HG03575 (cell line): ENCODE results near the gene CRY1.
"Not testable (repeated sequence)": the region's sequence is repeated elsewhere in the genome, so short reads cannot be mapped to it uniquely, and the experiment has no call there.

Experiments
- ATAC-seq: cut with Tn5 transposase; IDR thresholded peaks from one replicate; pipeline ENCODE4 v1.9.1; 2021; ENCODE audit not compliant: unreplicated experiment, insufficient number of reproducible peaks, low FRiP score; ENCODE audit errors: extremely low read depth

The CRY1 gene

DNA sequence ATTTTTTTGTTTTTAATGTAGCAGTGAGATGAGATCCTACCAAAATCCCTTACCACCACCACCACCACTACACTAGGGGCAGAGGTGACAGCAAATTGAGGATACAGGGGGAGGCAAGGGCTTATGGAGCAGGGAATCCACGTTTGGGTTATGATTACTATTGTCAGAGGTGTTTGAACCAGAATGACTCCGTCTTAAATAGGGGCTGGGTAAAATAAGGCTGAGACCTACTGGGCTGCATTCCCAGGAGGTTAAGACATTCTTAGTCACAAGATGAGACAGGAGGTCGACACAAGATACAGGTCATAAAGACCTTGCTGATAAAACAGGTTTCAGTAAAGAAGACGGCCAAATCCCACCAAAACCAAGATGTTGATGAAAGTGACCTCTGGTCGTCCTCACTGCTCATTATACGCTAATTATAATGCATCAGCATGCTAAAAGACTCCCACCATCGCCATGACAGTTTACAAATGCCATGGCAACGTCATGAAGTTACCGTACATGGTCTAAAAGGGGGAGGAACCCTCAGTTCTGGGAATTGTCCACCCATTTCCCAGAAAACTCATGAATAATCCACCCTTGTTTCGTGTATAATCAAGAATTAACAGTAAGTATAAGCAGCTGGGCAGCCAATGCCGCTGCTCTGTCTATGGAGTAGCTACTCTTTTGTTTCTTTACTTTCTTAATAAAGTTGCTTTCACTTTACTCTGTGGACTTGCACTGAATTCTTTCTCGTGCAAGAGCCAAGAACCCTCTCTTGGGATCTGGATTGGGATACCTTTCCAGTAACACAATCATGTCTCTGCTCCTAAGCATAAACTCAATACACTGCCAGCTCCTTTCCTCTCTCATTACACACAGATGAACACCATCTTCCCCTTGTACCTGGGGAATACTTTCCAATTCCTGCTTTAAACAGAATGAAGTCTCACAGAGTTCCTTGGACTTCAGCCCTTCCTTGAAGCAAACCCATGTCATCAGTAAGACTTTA, 16.7 kb upstream of the CRY1 start:
- no peak for ATAC-seq

DNA sequence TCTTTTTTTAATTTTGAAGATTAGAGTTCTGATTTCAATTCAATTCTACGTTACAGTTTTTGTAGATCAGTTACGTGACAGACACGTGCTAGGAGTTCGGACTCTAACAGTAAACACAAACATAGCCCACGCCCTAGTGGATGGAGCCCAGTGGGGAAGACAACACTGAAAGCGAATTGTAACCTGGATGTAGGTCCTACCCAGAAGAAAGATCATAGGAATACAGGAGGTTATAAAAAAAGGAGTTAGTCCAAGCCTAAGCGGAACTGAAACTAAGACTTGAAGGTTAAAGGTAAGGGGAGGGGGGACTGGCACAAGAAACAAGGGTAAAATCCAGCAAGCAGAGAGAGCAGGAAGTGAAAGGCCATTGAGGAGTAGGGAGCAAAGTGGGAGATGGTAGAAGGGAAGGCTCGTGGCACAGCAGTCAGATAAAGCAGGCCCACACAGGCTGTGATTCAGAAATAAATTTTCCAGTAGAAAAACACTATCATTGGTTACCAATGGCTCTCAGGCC, 15.7 kb upstream of the CRY1 start:
- no peak for ATAC-seq

DNA sequence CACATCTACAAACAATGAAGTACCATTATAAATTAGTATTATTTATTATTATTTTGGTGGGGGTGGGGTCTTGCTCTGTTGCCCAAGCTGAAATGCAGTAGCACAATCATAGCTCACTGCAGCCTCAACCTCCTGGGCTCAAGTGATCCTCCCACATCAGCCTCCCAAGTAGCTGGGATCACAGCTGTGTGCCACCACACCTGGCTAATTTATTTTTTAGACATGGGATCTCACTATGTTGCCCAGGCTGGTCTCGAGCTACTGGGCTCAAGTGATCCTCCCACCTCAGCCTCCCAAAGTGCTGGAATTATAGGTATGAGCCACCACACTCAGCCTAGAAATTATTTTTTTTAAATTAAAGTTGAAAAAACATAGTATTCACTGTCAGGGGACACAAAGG, 15.0 kb upstream of the CRY1 start:
- not testable (repeated sequence) for ATAC-seq

DNA sequence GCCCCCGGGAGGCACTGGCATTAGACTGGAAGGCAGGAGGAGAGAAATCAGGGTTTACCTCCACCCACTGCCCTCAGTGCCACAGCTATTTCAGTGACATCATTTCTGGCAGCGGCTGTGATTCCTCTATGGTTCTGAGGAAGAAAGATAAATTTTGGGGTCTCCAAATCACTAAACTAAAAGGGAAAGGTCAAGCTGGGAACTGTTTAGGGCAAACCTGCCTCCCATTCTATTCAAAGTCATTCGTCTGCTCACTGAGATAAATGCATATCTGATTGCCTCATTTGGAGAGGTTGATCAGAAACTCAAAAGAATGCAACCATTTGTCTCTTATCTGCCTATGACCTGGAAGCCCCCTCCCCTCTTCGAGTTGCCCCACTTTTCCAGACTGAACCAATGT, 14.0 kb upstream of the CRY1 start:
- ATAC-seq: no peak

DNA sequence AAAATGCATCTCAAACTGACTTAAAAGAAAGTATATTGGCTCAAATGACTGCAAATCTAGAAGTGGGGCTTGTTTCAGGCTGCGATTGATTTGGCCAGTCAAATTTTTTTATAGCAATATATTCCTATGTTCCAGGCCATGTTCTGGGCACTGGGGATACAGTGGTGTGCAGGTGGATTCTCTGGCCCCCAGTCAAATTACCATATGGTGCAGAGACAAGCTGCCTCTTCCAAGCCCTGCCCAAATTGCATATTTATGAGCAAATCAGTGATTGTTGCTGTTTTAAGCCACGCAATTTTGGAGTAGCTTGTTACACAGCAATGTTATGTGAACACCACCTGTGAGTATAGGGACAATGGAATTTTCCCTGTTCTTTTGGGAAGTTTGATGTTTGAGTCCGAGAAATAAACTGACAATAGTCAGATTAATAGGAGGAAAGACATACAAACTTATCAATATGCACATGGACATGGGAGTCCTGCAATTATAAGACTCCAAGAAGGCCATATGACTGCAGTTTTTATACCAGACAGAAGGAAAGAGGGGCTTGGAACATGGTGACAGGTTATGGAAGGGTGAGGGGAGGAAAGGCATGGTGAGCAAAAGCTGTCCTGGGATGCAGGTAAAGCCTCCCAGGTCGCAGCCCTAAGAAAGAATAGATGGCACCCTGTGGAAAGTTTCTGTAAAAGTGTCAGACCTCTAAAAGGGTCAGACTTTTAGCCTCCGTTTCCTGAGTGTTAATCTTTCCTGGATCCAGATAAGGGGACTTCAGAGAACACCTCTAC, 13.1 kb upstream of the CRY1 start:
- no peak for ATAC-seq

DNA sequence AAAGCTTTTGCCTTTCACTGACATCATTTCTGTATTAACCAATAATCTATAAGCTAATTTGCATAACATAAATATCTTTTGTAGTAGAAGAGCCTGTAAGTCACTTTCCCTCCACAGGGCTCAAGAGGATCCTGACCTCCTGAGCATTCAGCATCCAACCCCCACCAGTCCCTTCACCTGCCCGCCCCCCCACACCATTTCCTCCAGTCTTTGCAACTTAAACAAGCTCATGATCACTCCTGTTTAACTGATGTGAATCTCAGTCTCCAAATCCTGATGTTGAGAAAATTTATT, 12.0 kb upstream of the CRY1 start:
- no peak for ATAC-seq

DNA sequence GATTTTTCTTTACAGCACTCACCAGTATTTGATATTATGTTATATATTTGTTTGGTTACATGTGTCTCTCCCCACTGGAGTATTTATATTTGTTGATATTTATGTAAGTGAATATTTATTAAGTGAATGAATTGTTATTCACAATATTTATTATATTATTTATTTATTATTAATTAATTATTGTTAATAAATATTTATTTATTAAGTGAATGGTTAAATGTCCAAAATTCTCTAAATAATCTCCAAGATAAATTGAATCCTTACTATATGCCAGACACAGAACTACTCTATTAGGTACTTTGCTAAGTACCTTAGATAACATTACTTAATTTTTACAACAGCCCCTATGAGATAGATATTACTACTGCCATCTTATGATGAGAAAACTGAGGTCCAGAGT, 10.2 kb upstream of the CRY1 start:
- ATAC-seq: no peak

DNA sequence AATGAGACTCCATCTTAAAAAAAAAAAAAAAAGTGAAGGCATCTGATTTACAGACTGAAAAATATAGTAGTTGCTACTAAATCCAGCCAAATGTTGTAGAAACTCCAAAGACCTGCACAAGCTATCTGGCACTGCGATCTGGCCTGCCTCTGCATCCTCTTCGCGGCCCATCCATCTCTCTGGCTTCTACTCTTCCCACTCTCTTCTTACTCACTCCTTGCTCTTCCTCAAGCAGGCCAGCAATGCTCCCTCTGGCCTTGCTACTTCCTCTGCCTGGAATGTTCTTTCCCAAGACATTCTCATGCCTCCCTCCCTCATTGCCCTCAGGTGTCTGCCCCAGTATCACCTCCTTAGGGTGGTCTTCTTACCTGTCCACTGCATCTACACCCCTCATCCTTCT, 9.7 kb upstream of the CRY1 start:
- no peak for ATAC-seq

DNA sequence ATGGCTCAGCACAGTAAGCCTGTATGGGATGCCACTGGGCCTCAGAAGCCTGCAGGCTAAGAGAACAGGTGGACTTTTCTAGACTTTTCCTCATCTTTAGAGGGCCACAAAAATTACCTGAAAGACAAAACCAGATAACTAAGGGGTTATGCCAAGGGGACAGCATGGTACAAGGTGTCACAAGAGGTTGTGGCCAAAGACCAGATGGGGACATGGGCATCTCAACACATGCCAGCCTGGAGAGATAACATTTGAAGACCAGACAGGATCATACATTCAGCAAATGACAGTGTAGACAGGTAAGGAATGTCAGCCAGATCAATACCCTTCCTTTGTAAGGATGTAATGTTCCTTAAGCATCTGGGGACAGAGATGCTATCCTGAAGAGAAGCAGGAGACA, 8.9 kb upstream of the CRY1 start:
- no peak for ATAC-seq

DNA sequence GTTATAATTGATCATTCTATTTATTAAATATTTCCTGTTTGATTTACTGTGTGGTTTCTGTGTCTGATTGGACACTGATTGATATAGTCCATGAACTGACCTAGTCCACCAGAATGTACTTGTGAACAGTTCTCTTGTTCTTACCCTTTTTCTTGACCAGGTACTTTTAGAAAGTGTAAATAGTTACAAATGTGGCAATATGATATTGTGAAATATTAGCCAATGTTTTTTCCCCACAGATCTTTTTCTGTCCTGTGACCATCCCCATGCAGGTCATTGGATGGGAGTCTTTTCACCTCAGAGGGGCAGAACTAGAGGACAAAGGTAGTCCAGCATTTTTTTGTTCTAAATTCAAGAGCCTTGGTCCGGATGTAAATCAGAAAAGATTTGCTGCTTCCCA, 8.3 kb upstream of the CRY1 start:
- ATAC-seq: no peak

DNA sequence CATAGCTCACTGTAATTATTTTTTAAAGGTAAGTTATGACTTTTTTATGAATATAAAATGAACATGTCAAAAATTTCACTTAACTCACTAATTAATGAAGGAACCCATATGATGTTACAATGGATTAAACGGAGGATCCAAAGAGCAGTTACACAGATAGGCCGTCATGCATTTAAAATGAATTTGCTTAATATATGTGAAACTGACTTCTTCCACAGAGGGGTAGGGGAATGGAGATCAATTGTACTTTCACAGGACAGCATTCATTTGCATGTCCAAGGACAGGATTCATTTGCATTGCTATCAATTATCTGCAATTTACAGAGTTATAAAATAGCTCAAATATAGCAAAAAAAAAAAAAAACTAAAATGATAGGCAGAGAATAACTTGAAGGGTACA, 6.6 kb upstream of the CRY1 start:
- no peak for ATAC-seq

DNA sequence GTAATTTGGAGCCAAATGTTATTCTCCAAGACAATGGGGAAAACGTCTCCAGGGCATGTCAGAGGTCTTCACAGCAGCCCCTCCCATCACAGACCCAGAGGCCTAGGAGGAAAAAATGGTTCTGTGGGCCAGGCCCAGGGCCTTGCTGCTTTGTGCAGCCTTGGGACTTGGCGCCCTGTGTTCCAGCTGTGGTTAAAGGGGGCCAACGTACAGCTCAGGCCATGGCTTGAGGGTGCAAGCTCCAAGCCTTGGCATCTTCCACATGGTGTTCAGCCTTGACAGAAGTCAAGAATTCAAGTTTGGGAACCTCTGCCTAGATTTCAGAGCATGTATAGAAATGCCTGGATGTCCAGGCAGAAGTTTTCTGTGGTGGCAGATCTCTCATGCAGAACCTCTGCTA, 3.2 kb upstream of the CRY1 start:
- no peak for ATAC-seq

DNA sequence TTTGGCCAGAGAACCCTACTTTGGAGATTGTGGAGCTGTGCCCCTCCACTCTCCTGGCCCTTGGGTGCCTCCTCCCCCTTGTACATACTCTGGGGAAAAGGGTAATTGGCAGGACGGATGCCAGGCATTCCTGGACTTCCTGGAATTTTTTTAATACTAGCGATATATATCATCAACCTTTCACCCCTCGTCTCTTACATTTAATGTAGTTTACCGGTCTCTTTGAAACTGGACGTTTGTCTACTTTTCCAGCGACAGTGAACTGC, 767 bp upstream of the CRY1 start:
- no peak for ATAC-seq

DNA sequence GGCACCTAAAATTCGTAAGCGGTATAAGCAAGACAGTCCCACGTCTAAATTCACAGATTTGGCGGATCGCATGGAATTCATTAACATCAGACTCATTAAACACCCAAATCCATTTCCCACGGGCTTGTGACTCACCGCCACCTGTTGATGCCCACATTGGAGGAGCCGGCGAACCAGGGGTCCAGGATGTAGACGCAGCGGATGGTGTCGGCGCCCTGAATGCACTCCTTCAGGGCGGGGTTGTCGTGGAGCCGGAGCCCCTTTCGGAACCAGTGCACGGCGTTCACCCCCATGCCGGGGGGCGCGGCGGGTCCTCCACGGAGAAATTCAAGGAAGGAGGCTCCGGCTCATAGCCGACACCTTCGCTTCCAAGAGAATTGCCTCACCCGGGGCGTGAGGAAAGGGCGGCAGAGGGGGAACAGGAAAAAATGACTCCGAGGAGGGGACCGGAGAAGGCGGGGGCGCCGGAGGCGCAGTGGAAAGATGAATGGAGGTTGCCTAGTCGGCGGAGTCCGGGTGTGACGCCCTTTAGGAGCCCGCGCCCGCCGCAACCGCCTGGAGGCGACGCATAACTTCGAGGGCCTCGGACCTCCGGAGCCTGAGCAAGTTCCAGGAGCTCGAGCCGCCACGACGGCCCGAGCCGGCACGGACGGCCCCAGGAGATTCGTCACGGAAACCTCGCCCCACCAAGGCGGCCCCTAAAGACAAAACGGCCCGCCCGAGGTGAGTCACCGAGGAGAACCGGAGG, 506 bp downstream of the CRY1 start:
- ATAC-seq: no peak

DNA sequence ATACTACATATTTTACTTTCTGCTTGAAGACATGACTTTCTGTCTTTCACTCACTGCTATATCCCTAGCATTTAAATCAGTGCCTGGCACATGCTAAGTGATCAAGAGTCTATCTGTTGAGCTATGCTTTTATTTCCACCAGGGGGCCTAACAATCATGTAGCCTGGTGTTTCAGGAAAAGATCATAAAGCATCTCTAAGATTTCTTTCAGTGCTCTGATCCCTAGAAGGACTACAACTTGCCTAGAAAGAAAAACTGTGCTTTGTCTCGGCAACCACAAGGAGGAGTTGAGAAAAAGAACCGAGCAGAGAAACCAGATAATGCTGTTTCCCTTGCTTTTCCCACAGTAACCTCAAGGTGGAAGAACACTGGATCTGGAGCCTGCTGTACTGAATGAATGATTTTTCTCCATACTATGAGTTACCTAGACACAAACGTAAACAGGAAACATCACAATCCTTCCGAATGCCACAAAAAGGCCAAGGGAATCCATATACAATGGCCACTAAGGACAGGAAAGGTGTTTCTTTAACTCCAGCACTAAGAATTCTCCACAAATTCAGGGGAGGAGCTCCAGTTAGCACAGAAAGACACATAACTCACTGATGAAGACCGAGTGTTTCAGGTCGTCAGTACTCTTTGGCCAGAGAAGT, 1.2 kb downstream of the CRY1 start:
- ATAC-seq: no peak

DNA sequence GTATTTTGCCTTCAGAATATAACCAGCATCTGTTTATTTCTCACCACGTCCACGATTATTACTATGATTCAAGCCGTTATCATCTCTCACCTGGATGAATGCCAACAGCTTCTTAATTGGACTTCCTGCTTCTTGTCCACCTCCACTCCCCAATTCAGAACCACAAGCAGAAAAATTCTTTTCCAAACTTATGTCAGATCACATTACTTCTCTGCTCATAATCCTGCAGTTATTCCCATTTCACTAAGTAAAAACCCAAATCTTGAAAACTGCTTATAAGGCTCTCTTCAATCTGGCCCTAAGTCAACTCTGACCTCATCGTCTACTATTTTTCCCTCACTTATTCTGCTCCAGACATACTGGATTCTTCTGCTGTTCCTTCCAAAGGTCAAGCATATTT, 2.0 kb downstream of the CRY1 start:
- no peak for ATAC-seq

DNA sequence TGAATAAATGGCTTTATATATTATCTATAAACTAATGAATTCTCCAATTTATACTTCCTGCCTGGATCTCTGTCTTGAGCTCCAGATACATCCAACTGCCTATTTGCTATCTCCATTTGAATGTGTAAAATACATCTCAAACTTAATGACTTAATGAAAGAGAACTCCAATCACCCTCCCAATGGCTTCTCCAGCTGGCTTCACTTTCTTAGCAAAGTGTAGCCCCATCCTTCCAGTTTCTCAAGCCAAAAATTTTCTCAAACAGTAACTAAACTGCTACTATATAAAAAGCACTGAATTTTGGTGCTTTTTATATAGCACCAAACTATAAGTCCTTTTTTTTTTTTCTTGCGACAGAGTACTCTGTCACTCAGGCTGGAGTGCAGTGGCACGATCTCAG, 2.6 kb downstream of the CRY1 start:
- ATAC-seq: no peak

DNA sequence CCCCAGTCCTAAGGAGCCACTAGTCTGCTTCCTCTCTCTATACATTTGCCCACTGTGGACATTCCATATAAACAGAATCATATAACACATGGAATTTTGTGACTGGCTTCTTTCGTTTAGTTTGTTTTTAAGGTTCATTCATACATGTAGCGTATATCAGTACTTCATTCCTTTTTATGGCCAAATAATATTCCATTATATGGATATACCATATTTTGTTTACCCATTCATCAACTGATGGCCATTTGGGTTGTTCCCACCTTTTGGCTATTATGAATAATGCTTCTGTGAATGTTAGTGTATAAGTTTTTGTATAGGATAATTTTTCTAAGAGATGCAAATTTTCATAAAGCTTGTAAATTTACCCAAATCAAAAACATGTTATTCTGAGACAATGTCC, 4.4 kb downstream of the CRY1 start:
- ATAC-seq: no peak

DNA sequence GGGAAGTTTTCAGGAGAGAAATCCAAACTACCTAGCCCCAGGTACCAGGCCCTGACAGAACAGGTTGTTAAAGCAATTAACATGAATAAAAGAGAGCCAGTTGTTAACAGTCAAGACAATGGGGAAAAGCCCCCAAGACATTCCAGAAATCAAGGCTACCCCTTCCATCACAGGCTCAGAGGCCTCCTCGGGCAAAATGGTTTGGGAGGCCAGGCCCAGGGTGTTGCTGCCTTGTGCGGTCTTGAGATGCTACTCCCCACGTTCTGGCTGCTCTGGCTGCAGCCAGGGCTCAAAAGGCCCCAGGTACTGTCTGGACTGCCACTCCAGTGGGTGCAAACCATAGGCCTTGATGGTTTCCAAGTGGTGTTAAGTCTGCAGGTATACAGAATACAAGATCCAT, 7.0 kb downstream of the CRY1 start:
- ATAC-seq: no peak
